Neutrophil (primary cell): ENCODE measurements around the gene SHISAL1.

Source experiments
- H3K27ac ChIP-seq: fragments of 200-600 bp; sonication (generic); 2 replicates; pipeline ENCODE4 v1.5.1; 2016; ENCODE audit warnings: mild to moderate bottlenecking, moderate library complexity
- H3K27me3 ChIP-seq: fragments of 200-600 bp; sonication (generic); 2 replicates; pipeline ENCODE4 v1.6.0; 2016; ENCODE audit warnings: mild to moderate bottlenecking
- H3K36me3 ChIP-seq: fragments of 200-600 bp; sonication (generic); 2 replicates; pipeline ENCODE4 v1.5.1; 2017
- H3K4me1 ChIP-seq, 2 experiments: fragments of 200-600 bp in 1 of 2; sonication (generic) in 1 of 2; 1 replicate in 1 of 2; 2 replicates in 1 of 2; pipeline versions ENCODE4 v1.5.1 to v1.6.1; 2013 to 2016; ENCODE audit warnings: low read depth in 1 of 2, low read length in 1 of 2, mild to moderate bottlenecking in 1 of 2, moderate library complexity in 1 of 2; ENCODE audit not compliant: control insufficient read depth in 1 of 2, insufficient read depth in 1 of 2
- H3K4me3 ChIP-seq, 2 experiments: fragments of 200-600 bp in 1 of 2; sonication (generic) in 1 of 2; 1 replicate in 1 of 2; 2 replicates in 1 of 2; pipeline ENCODE4 v1.5.1; 2013 to 2016; ENCODE audit warnings: low read depth in 1 of 2, low read length in 1 of 2, mild to moderate bottlenecking in 1 of 2, moderate library complexity in 1 of 2
- H3K9me3 ChIP-seq: fragments of 200-600 bp; sonication (generic); 2 replicates; pipeline ENCODE4 v1.5.1; 2016
- TF ChIP-seq, protein P1 (sequence below): fragments of 200-600 bp; sonication (generic); IDR thresholded peaks from 2 replicates; pipeline ENCODE4 v1.5.1; 2016; ENCODE audit warnings: antibody characterized with exemption

The SHISAL1 gene

DNA sequence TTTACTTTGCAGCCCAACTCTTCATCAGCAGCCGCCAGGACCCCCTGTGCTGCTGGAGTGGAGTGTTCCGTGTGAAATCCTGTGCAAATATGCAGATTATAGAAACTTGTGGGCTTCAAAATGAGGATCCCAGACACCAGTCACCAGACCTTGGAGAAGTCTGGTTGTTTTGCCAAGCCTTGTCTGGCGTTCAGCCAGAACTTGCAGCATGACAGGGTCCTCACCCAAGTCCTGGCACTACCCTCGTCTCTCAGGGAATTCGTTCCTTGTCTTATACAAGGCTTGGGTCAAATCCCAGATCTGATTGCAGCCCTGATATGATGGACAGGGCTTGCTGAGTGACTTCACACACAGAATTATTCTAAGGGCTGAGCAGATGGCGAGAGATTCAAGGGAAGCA, 18.9 kb downstream of the SHISAL1 start:
- TF ChIP-seq, protein P1, sequence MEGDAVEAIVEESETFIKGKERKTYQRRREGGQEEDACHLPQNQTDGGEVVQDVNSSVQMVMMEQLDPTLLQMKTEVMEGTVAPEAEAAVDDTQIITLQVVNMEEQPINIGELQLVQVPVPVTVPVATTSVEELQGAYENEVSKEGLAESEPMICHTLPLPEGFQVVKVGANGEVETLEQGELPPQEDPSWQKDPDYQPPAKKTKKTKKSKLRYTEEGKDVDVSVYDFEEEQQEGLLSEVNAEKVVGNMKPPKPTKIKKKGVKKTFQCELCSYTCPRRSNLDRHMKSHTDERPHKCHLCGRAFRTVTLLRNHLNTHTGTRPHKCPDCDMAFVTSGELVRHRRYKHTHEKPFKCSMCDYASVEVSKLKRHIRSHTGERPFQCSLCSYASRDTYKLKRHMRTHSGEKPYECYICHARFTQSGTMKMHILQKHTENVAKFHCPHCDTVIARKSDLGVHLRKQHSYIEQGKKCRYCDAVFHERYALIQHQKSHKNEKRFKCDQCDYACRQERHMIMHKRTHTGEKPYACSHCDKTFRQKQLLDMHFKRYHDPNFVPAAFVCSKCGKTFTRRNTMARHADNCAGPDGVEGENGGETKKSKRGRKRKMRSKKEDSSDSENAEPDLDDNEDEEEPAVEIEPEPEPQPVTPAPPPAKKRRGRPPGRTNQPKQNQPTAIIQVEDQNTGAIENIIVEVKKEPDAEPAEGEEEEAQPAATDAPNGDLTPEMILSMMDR: no peak
- H3K4me1 ChIP-seq: no peaks in the 10 kb centered on the region
- H3K36me3 ChIP-seq: no peaks in the 10 kb centered on the region
- no peak overlapping the region for H3K27ac ChIP-seq
- H3K9me3 ChIP-seq: no peaks in the 10 kb centered on the region
- H3K27me3 ChIP-seq: peaks cover 5% of the 10 kb centered on the region
- no peak overlapping the region for H3K4me3 ChIP-seq

DNA sequence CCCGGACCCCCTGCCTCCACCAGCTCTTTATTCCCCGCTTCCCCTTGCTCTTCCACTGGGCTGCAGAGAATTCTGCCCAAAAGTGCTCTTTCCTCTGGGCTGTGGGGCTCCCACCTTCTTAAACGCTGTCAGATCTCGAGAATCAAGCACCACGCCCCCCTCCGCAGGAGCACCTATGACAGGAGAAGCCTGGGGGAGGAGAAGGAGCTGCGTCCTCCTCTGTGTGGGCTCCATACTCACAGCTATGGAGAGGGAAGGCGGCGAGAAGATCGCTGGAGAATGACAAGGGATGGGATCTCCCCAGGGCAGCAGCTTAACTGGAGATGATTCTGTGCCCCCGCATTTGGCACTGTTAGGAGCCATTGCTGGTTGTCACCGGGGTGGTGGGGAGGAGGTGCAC, 19.7 kb downstream of the SHISAL1 start:
- no peaks in the 10 kb centered on the region for H3K4me1 ChIP-seq
- no peaks in the 10 kb centered on the region for H3K36me3 ChIP-seq
- no peak overlapping the region for H3K4me3 ChIP-seq
- no peak overlapping the region for H3K27ac ChIP-seq
- TF ChIP-seq, protein P1: no peak
- no peaks in the 10 kb centered on the region for H3K9me3 ChIP-seq
- peaks cover 5% of the 10 kb centered on the region for H3K27me3 ChIP-seq

DNA sequence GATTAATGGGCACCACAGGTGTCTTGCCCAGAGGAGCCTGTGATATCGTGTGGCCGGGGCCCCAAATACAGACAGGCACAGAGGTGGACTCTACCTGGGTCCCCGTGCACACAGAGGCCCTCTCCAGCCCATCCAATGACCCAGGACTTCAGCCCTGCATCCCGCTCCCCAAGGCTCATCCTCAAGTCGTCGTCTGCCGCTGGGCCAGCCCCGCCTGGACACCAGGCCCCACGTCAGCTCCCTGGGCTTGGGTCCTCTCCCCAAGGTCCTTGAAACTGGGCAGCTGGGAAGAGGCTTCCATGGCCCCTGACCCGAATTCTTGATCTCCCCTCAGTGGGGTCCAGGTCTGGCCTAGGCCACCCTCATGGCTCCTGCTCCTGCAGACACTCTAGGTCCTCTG, 20.2 kb downstream of the SHISAL1 start:
- Histone ChIP-seq H3K9me3 (no peaks in the 10 kb centered on the region), H3K27ac (no peak overlapping the region)

DNA sequence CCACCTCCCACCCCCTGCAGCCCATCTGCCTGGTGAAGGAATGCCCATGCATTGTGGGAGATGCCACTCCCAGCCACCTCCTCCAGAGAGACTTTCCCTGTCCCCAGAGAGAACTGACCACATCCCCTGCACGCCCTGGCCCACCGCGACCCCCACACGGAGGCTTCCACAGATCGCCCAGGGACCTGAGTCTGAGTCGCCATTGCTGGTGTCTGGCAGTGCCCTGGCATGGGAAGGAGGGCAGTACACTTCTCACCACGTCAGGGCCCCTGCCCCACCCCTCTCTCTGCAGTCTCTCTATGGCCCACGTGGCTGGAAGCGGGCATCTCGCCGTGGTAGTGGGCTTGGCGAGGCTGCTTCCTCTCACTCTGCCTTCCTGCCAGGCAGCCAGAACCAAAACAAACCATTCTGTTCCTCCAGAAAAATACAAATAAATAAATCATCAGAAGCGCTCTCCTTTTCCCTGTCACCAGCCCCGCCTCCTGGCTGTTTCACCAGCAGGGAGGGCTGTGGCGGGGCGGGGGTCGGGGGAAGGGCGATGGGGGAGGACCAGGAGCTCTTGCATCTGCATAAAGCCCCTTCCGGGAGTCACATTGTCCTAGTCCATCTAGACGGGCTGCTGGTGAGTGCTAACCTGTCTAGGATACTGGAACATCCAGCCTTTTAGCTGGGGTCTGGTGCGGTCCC, 20.9 kb downstream of the SHISAL1 start:
- Histone ChIP-seq H3K36me3 (no peaks in the 10 kb centered on the region), H3K4me3 (no peak overlapping the region), H3K27ac (no peak overlapping the region), H3K27me3 (peaks cover 5% of the 10 kb centered on the region), H3K9me3 (no peaks in the 10 kb centered on the region), H3K4me1 (no peaks in the 10 kb centered on the region)
- TF ChIP-seq, protein P1: no peak

More for the DNA sequence above, 20.2 kb downstream of the SHISAL1 start:
- H3K36me3 ChIP-seq: no peaks in the 10 kb centered on the region
- H3K4me1 ChIP-seq: no peaks in the 10 kb centered on the region
- H3K4me3 ChIP-seq: no peak overlapping the region
- peaks cover 5% of the 10 kb centered on the region for H3K27me3 ChIP-seq
- TF ChIP-seq, protein P1: no peak

DNA sequence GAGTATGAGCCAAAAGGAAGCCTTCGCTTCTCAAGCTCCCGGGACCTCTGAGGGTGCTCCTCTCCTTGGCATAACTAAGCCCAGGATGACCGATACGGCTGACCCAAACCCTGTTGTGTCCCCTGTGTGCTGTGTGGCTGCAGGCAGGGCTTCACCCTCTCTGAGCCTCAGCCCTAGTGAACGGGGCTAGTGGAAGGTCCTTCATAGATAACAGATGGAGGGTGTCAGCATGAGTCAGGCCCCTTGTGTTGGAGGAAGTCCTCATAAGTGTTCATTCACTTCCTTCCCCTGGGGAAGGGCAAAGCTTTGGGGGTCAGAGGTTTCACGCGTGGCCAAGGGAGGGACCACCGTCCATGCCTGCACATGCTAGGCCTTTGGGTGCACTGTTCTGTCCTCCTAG, 21.5 kb downstream of the SHISAL1 start:
- H3K4me3 ChIP-seq: no peak overlapping the region
- H3K4me1 ChIP-seq: no peaks in the 10 kb centered on the region
- peaks cover 5% of the 10 kb centered on the region for H3K27me3 ChIP-seq
- no peaks in the 10 kb centered on the region for H3K36me3 ChIP-seq
- TF ChIP-seq, protein P1: no peak
- H3K9me3 ChIP-seq: no peaks in the 10 kb centered on the region
- no peak overlapping the region for H3K27ac ChIP-seq
